Measurements from ENCODE around the gene LY86. TPM values are rescaled to one million over a fixed set of nuclear protein-coding genes. Genes with fewer than 3 reads are reported as not detected.

The LY86 gene
- total RNA-seq (2022) = not detected in 2 replicates
- Bru-seq, nascent RNA = not detected
- BruChase-seq, experiment 1, labeled RNA remaining after a 6-hour chase = not detected
- not detected for BruChase-seq, experiment 2, labeled RNA remaining after a 2-hour chase
- long read RNA-seq = 0 reads

DNA sequence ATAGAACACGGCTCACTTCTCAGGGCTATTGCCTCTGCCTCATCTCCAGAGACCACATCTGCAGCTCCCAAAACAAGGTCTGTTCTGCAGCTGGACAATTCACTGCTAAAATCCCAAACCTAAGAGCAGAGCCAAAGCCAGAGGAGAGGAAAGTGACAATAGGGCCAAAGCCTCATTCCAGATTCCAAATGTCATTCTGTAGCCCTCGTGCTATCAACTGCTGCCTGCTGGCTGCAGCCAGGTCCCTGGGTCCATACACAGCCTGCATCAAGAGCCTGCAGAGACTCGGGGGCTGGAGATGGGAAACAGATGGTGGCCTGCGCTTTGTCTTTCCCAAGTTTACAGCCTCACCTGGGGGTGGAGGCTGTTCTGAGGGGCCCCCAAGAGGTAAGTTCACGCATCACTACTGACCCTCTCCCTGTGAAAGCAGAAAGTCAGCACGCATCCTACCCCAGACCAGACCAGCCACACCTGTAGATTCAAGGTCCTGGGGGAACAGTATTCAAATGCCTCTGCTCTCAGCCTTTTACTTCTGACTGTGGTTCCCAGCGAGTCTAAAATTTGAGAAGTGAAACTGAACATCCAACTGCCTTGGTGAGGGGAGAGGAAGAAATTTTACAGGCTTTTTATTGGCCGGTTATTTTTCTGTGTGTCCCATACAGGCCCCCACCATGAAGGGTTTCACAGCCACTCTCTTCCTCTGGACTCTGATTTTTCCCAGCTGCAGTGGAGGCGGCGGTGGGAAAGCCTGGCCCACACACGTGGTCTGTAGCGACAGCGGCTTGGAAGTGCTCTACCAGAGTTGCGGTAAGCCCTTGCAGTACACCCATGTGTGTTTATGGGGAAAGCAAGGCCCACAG lies at the start of gene LY86:
Gene LY86 (plus strand): TSS at position 657 of the 860 bp plus-strand sequence. CDS start 15 bp downstream, at position 672.
- no TSS peak for BruUV-seq (replicated peaks)
- intact Hi-C loops (cut with micrococcal nuclease) = no loop called here
- POLR2A ChIA-PET = interaction anchor here (0.6 kb wide), 1 partner anchor 1287 kb away, joined by 3 read pairs; no protein-coding TSS in a partner anchor
- TF ChIP-seq, protein P1, sequence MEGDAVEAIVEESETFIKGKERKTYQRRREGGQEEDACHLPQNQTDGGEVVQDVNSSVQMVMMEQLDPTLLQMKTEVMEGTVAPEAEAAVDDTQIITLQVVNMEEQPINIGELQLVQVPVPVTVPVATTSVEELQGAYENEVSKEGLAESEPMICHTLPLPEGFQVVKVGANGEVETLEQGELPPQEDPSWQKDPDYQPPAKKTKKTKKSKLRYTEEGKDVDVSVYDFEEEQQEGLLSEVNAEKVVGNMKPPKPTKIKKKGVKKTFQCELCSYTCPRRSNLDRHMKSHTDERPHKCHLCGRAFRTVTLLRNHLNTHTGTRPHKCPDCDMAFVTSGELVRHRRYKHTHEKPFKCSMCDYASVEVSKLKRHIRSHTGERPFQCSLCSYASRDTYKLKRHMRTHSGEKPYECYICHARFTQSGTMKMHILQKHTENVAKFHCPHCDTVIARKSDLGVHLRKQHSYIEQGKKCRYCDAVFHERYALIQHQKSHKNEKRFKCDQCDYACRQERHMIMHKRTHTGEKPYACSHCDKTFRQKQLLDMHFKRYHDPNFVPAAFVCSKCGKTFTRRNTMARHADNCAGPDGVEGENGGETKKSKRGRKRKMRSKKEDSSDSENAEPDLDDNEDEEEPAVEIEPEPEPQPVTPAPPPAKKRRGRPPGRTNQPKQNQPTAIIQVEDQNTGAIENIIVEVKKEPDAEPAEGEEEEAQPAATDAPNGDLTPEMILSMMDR (IDR thresholded peaks at IDR 0.05; ENCODE audit: unreplicated experiment) = no peak
- H3K4me1 Mint-ChIP-seq (ENCODE audit: insufficient read depth, unreplicated experiment) = no peaks in the 10 kb centered on the region
- no peak within 1 kb of the TSS for H3K27ac Mint-ChIP-seq (ENCODE audit: low read depth, unreplicated experiment)
- CTCF ChIA-PET = interaction anchor here (1.1 kb wide), 1 partner anchor 32 kb away, joined by 3 read pairs; no protein-coding TSS in a partner anchor
- no peaks in the 10 kb centered on the region for H3K36me3 Mint-ChIP-seq (ENCODE audit: insufficient read depth, unreplicated experiment)
- no peak for DNase-seq (ENCODE audit: unreplicated experiment)
- H3K4me3 Mint-ChIP-seq (ENCODE audit: unreplicated experiment) = no peak within 1 kb of the TSS
- H3K27me3 Mint-ChIP-seq (ENCODE audit: insufficient read depth, unreplicated experiment) = no peaks in the 10 kb centered on the region
- H3K9me3 Mint-ChIP-seq (ENCODE audit: unreplicated experiment) = no peaks in the 10 kb centered on the region

DNA sequence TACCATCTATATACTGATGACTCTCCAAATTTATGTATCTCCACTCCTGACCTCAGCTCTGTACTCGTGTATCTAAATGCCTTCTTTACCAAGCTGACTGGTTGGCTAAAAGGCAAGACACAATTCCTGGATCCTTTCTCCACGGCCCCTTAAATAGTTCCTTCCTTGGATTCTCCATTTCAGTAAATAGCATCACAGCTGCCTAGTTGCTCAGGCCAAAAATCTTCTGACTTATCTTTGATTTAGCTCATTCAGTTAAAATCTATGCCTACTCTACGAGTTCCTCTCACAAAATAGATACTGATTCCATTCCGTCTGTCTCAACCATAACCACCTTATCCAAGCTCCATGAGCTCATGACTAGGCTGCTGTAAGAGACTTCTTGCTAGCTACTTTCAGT lies 49.5 kb upstream of the LY86 start:
- Mint-ChIP-seq H3K4me1 (ENCODE audit: insufficient read depth, unreplicated experiment) (no peaks in the 10 kb centered on the region), H3K4me3 (ENCODE audit: unreplicated experiment) (no peak overlapping the region), H3K36me3 (ENCODE audit: insufficient read depth, unreplicated experiment) (no peaks in the 10 kb centered on the region), H3K27ac (ENCODE audit: low read depth, unreplicated experiment) (no peak overlapping the region), H3K9me3 (ENCODE audit: unreplicated experiment) (no peaks in the 10 kb centered on the region), H3K27me3 (ENCODE audit: insufficient read depth, unreplicated experiment) (peaks cover 14% of the 10 kb centered on the region)
- intact Hi-C loops (cut with micrococcal nuclease) = no loop called here
- no peak for DNase-seq (ENCODE audit: unreplicated experiment)
- POLR2A ChIA-PET = no interaction called here
- TF ChIP-seq, protein P1 (IDR thresholded peaks at IDR 0.05; ENCODE audit: unreplicated experiment) = no peak
- CTCF ChIA-PET = interaction anchor here (0.7 to 0.9 kb wide), 2 partner anchors 8 to 481 kb away, joined by 3 to 4 read pairs; no protein-coding TSS in a partner anchor
- no TSS peak for BruUV-seq (replicated peaks)

DNA sequence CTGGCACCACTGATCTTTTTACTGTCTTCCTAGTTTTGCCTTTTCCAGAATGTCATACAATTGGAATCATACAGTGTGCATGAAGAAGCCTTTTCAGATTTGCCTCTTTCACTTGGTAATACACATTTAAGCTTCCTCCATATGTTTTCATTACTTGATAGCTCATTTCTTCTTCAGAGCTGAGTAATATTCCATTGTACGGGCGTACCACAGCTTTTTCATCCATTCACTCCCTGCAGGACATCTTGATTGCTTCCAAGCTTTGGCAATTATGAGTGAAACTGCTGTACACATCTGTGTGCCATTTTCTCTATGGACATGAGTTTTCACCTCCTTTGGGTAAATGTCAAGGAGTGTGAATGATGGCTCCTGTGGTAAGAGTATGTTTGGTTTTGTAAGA lies 46.2 kb upstream of the LY86 start:
- H3K36me3 Mint-ChIP-seq (ENCODE audit: insufficient read depth, unreplicated experiment) = peaks cover 7% of the 10 kb centered on the region
- H3K4me1 Mint-ChIP-seq (ENCODE audit: insufficient read depth, unreplicated experiment) = no peaks in the 10 kb centered on the region
- ChIA-PET CTCF (interaction anchor here (0.8 to 2.3 kb wide), 3 partner anchors 17 to 1073 kb away, joined by 3 to 15 read pairs (median 6); no protein-coding TSS in a partner anchor), POLR2A (no interaction called here)
- intact Hi-C loops (cut with micrococcal nuclease) = no loop called here
- no peak overlapping the region for H3K27ac Mint-ChIP-seq (ENCODE audit: low read depth, unreplicated experiment)
- H3K4me3 Mint-ChIP-seq (ENCODE audit: unreplicated experiment) = no peak overlapping the region
- H3K27me3 Mint-ChIP-seq (ENCODE audit: insufficient read depth, unreplicated experiment) = peaks cover 14% of the 10 kb centered on the region
- TF ChIP-seq, protein P1 (IDR thresholded peaks at IDR 0.05; ENCODE audit: unreplicated experiment) = no peak
- DNase-seq (ENCODE audit: unreplicated experiment) = no peak
- no TSS peak for BruUV-seq (replicated peaks)
- no peaks in the 10 kb centered on the region for H3K9me3 Mint-ChIP-seq (ENCODE audit: unreplicated experiment)

DNA sequence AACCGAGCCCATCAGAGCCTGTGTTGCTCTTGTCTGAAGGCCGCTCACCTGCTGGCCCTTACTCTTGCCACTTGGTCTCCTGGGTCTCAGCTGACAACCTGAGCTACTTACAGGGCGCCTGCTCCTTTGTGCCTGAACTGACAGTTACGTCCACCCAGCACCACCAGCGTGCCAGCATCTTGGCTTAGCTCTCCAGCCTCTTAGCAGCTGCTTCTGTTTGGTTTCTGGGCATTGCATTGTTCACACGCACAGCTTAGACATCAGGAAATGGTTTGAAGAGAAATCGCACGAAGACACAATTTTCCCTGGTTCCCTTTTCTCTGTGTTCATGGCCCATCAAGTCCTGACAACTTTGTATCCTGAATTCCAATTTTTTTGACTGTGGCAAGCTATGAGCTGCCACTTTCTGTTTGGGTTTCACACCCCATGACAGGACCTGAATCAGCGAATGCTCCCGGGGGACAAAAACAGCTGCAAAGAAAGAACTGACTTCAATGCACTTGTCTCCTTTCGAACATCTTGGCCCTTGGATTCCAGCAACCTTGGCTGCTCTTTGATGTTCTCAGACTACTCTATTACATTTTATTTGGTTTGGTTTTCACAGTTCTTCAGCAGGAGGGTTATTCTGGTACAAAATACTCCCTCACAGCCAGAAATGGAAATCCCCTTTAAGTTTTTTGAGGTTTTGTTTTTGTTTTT lies 45.2 kb upstream of the LY86 start:
- TF ChIP-seq, protein P1 (IDR thresholded peaks at IDR 0.05; ENCODE audit: unreplicated experiment) = no peak
- intact Hi-C loops (cut with micrococcal nuclease) = no loop called here
- H3K27me3 Mint-ChIP-seq (ENCODE audit: insufficient read depth, unreplicated experiment) = peaks cover 23% of the 10 kb centered on the region

More for the DNA sequence above, 45.2 kb upstream of the LY86 start:
- ChIA-PET POLR2A (interaction anchor here (0.6 kb wide), 1 partner anchor 1056 kb away, joined by 5 read pairs; no protein-coding TSS in a partner anchor), CTCF (interaction anchor here (0.6 to 2.3 kb wide), 4 partner anchors 10 to 1074 kb away, joined by 3 to 15 read pairs (median 3); no protein-coding TSS in a partner anchor)
- no peak for DNase-seq (ENCODE audit: unreplicated experiment)
- Mint-ChIP-seq H3K27ac (ENCODE audit: low read depth, unreplicated experiment) (no peak overlapping the region), H3K4me3 (ENCODE audit: unreplicated experiment) (no peak overlapping the region), H3K36me3 (ENCODE audit: insufficient read depth, unreplicated experiment) (peaks cover 7% of the 10 kb centered on the region), H3K4me1 (ENCODE audit: insufficient read depth, unreplicated experiment) (no peaks in the 10 kb centered on the region), H3K9me3 (ENCODE audit: unreplicated experiment) (no peaks in the 10 kb centered on the region)
- BruUV-seq (replicated peaks) = no TSS peak
